HepG2 (cell line): Measurements from ENCODE around the gene TXNRD2. TPM values are rescaled to one million over a fixed set of nuclear protein-coding genes. Genes with fewer than 3 reads are reported as not detected.

Experiments
- ATAC-seq: fragments of 200-7000 bp; cut with Tn5 transposase; 3 replicates; pipeline ENCODE4 v1.9.1; 2020; ENCODE audit warnings: mild to moderate bottlenecking, moderate library complexity
- BruUV-seq: library from RNA; stranded (reverse); fragments of 400-500 nt; replicated peaks from 2 replicates; lab custom pipeline; 2021; lab: Mats Ljungman, UMichigan
- CTCF ChIA-PET: fragments of 300-600 bp; formaldehyde crosslinking; extraction: SDS; loops from one replicate; lab custom pipeline; 2021; ENCODE audit warnings: low total read pairs, inconsistent platforms, low intra/inter-chr PET ratio; lab: Yijun Ruan, JAX
- POLR2A ChIA-PET: fragments of 350-600 bp; sonication (Branson Sonifier 250); formaldehyde crosslinking; loops from one replicate; lab custom pipeline; 2020; ENCODE audit warnings: antibody characterized with exemption, inconsistent platforms; lab: Yijun Ruan, JAX
- DNase-seq: peaks from one replicate; pipeline ENCODE4 v3.0.0-alpha.2; 2015; ENCODE audit warnings: low spot score
- FAIRE-seq: peaks from 3 replicates; lab custom pipeline; 2011; peaks lifted over from hg19 to GRCh38; lab: Jason Lieb, UNC
- H2AFZ ChIP-seq: one replicate; pipeline ENCODE4 v1.6.1; 2011; ENCODE audit warnings: low read length, inconsistent platforms
- H3K27ac ChIP-seq: fragments of 300-600 bp; 3 replicates; pipeline ENCODE4 v1.8.0; 2011; ENCODE audit warnings: mixed run types, mild to moderate bottlenecking, mixed read lengths, low read length, inconsistent platforms; ENCODE audit not compliant: insufficient read depth; ENCODE audit errors: extremely low read length
- H3K27me3 ChIP-seq, 2 experiments: fragments of 200-600 bp in 1 of 2; 2 replicates in 1 of 2; 3 replicates in 1 of 2; pipeline versions ENCODE4 v1.6.0 to v1.8.0; 2011; ENCODE audit warnings: low read length in 2 of 2, mild to moderate bottlenecking in 2 of 2, moderate library complexity in 2 of 2, inconsistent platforms in 1 of 2; ENCODE audit not compliant: insufficient read depth in 2 of 2, control insufficient read depth in 1 of 2
- H3K36me3 ChIP-seq, 2 experiments: fragments of 200-600 bp in 1 of 2; replicated peaks in 1 of 2; 2 replicates in 1 of 2; 3 replicates in 1 of 2; pipeline versions ENCODE4 v1.5.1 to v1.8.0; 2011; ENCODE audit warnings: low read length in 2 of 2, inconsistent platforms in 1 of 2; ENCODE audit not compliant: insufficient read depth in 2 of 2, control insufficient read depth in 1 of 2
- H3K4me1 ChIP-seq: 2 replicates; pipeline ENCODE4 v1.5.1; 2012; ENCODE audit warnings: low read length, inconsistent platforms; ENCODE audit not compliant: insufficient read depth
- H3K4me2 ChIP-seq: 2 replicates; pipeline ENCODE4 v1.6.0; 2011; ENCODE audit warnings: low read depth, low read length, inconsistent platforms
- H3K4me3 ChIP-seq, 3 experiments: fragments of 200-600 bp in 1 of 3; sonication (generic), shearing (Covaris generic) in 1 of 3; replicated peaks in 1 of 3; 2 replicates each; pipeline ENCODE4 v1.5.1; 2011 to 2016; ENCODE audit warnings: low read length in 3 of 3, inconsistent platforms in 2 of 3, low read depth in 2 of 3, mild to moderate bottlenecking in 2 of 3, control low read depth in 1 of 3, mixed read lengths in 1 of 3; ENCODE audit not compliant: insufficient read depth in 1 of 3
- H3K79me2 ChIP-seq: one replicate; pipeline ENCODE4 v1.6.1; 2011; ENCODE audit warnings: low read length, inconsistent platforms; ENCODE audit not compliant: insufficient read depth
- H3K9ac ChIP-seq: 2 replicates; pipeline ENCODE4 v1.6.0; 2011; ENCODE audit warnings: mild to moderate bottlenecking, low read depth, low read length, inconsistent platforms; ENCODE audit not compliant: insufficient read depth
- H3K9me3 ChIP-seq: 2 replicates; pipeline ENCODE4 v1.5.1; 2012; ENCODE audit warnings: mild to moderate bottlenecking, low read length
- H4K20me1 ChIP-seq: 2 replicates; pipeline ENCODE4 v1.6.0; 2011; ENCODE audit warnings: inconsistent platforms, mild to moderate bottlenecking, low read length, moderate library complexity; ENCODE audit not compliant: insufficient read depth
- CEBPB ChIP-seq: IDR thresholded peaks from 2 replicates; pipeline ENCODE4 v1.6.1; 2011; ENCODE audit warnings: low read depth, low read length, improper control_type of control experiment, borderline replicate concordance
- CHD4 ChIP-seq: fragments of 200-600 bp; sonication (generic); IDR thresholded peaks from 2 replicates; pipeline ENCODE4 v1.7.0; 2017; ENCODE audit warnings: mild to moderate bottlenecking, low read length, borderline replicate concordance
- NFKBIZ ChIP-seq: IDR thresholded peaks from 2 replicates; pipeline ENCODE4 v1.6.1; 2018; ENCODE audit warnings: missing genetic modification reagents, missing compliant biosample characterization
- POLR2A ChIP-seq, 2 experiments: IDR thresholded peaks; 2 replicates each; pipeline ENCODE4 v1.6.1; 2011; ENCODE audit warnings: low read depth in 2 of 2, low read length in 2 of 2, mild to moderate bottlenecking in 1 of 2, moderate library complexity in 1 of 2; ENCODE audit not compliant: insufficient read depth in 1 of 2
- RBM22 ChIP-seq: fragments of 200-400 bp; formaldehyde crosslinking; optimal IDR thresholded peaks from 2 replicates; pipeline ENCODE3; 2017; ENCODE audit warnings: mild to moderate bottlenecking, low read length, moderate library complexity
- WGBS: methylation state at CpG from one replicate; pipeline ENCODE4 v1.1.6; 2017; ENCODE audit warnings: low lambda C conversion rate; 5-methylcytosine and 5-hydroxymethylcytosine counted together
- in situ Hi-C: cut with HindIII; loops from 2 replicates; pipeline ENCODE4 v1.10.0; 2017; ENCODE audit warnings: low pct_unique_long_range_greater_than_20kb; ENCODE audit not compliant: extremely low pct_ligation_motif_present
- intact Hi-C: fragments of 100-400 bp; cut with micrococcal nuclease; formaldehyde crosslinking; loops from one replicate; pipeline ENCODE4 v1.10.0; 2022; ENCODE audit not compliant: unreplicated experiment
- polyA plus RNA-seq, 8 experiments: library from polyadenylated mRNA; depleted of rRNA in 3 of 8; stranded (reverse) in 7 of 8; unstranded in 1 of 8; fragments of >200 nt; fragmentation: Illumina TruSeq in 4 of 8; extraction: Trizol in 4 of 8; gene quantifications; 2 replicates each; pipeline versions ENCODE4 v1.2.1 to v1.2.3, GENCODE V29; 2011 to 2016; ENCODE audit warnings: low read depth in 4 of 8, missing spikeins in 1 of 8, mixed read lengths in 1 of 8; ENCODE audit not compliant: insufficient read depth in 1 of 8
- total RNA-seq, 5 experiments: library from RNA; depleted of rRNA; stranded (reverse); fragments of >200 nt; fragmentation: Illumina TruSeq; extraction: Trizol; gene quantifications; 2 replicates each; pipeline ENCODE4 v1.2.3, GENCODE V29; 2016; ENCODE audit warnings: low read depth in 1 of 5

The TXNRD2 gene
- total and polyA plus RNA-seq, 2 of the 13 experiments (the other 11 are each of a cell fraction or from before 2014, with no cell fraction given), result 17.5 to 18.6 TPM

- TF ChIP-seq NFKBIZ (CRISPR knock-in tag) (no peak), CEBPB (0 out of 2 replicates have a peak, but pooled peaks have one; percentile 27)
- Histone ChIP-seq H3K9ac (no peak overlapping the region), H3K27me3 (no peaks in the 10 kb centered on the region; a peak in 1 of 5 replicates), H2AFZ (no peak overlapping the region), H3K9me3 (no peaks in the 10 kb centered on the region), H4K20me1 (peaks cover 9% of the 10 kb centered on the region), H3K79me2 (peaks cover 45% of the 10 kb centered on the region), H3K36me3 (peaks cover 6 to 26% of the 10 kb centered on the region in 2 experiments), H3K4me2 (no peak overlapping the region), H3K4me3 (no peak overlapping the region), H3K27ac (no peak overlapping the region), H3K4me1 (peaks cover 52% of the 10 kb centered on the region)
- DNase-seq, result no peak
- 92% methylated on average over 8 of the region's 9 CpGs for WGBS
- no peak for ATAC-seq
- intact Hi-C loops, result no loop called here
- no TSS peak for BruUV-seq
- no peak for FAIRE-seq
- in situ Hi-C loops, result loop anchor here (5.0 kb wide), 1 partner anchor 52 kb away; no protein-coding TSS in a partner anchor
- POLR2A ChIA-PET, result no interaction called here
- CTCF ChIA-PET, result no interaction called here
Observed at GRCh38 chr22:19850763-19851109, 90.9 kb downstream of the TXNRD2 start.

DNA sequence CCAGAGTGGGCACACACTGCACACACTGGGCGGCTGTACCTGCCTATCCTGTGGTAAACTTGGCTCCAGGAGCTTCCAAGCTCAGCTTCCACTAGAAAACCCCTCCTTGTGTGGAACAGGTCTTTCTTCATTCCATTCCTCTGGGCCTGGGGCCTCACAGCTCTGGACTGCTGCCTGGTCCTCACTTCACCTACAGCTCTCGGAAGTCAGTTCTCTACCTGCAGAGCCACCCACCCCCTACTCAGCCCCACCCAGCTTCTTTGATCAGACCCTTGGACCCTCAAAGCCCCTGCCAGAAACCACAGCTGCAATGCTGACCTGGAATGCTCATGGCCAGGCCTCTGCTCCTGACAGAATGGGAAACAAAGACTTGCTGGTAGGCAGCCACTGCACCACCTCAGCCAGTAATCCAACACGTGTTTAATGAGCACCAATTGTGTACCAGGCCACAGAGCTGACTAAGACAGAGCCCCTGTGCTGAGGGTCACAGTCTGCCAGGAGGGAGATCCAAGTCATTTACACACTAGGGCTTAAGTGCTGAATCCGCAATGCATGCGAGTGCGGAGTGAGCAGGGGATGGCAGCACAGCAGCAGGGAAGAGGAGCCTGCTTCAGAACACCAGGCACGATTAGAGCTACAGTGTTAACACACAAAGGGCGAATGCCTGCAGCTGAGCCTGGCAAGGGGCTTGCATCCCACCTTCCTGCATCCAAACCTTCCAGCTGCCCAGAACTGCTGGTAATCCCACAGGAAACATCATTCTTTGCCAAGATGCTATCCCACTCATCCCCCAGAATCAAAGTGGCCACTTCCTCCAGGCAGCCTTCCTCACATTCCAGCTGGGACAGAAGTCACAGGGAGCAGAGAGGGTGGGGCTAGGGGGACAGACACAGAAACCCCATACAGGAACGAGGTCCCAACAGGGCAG is 91.5 kb downstream of the TXNRD2 start:
- Histone ChIP-seq H3K4me2 (no peak overlapping the region), H3K9me3 (no peaks in the 10 kb centered on the region), H2AFZ (no peak overlapping the region), H3K4me3 (no peak overlapping the region), H4K20me1 (peaks cover 9% of the 10 kb centered on the region), H3K36me3 (peaks cover 6 to 26% of the 10 kb centered on the region in 2 experiments), H3K79me2 (peaks cover 40% of the 10 kb centered on the region), H3K27me3 (no peaks in the 10 kb centered on the region; a peak in 1 of 5 replicates), H3K9ac (no peak overlapping the region), H3K4me1 (peaks cover 47% of the 10 kb centered on the region), H3K27ac (no peak overlapping the region)
- no TSS peak for BruUV-seq
- no peak for DNase-seq
- WGBS, result 81% methylated on average over 9 of the region's 9 CpGs
- TF ChIP-seq CHD4, result no peak
- TF ChIP-seq RBM22, result peak; percentile 32
- TF ChIP-seq POLR2A (IDR thresholded peaks at IDR 0.05; ENCODE audit: insufficient read depth in 1 of 2, low read depth in 2 of 2, low read length in 2 of 2), result 0 out of 4 replicates have a peak, but pooled peaks of 1 of the 2 experiments have one; percentile 19
- CTCF ChIA-PET, result no interaction called here
- POLR2A ChIA-PET, result no interaction called here
- FAIRE-seq, result no peak
- ATAC-seq, result no peak
- intact Hi-C loops, result no loop called here
- in situ Hi-C loops, result loop anchor here (5.0 kb wide), 1 partner anchor 52 kb away; no protein-coding TSS in a partner anchor
